ENCODE results near the gene PHF20. TPM values are rescaled to one million over a fixed set of nuclear protein-coding genes. Genes with fewer than 3 reads are reported as not detected.

Gene PHF20
- total and polyA plus RNA-seq, 2 of the 8 experiments (the other 6 are each of a cell fraction or from before 2014, with no cell fraction given) = 25.6 to 70.1 TPM

DNA sequence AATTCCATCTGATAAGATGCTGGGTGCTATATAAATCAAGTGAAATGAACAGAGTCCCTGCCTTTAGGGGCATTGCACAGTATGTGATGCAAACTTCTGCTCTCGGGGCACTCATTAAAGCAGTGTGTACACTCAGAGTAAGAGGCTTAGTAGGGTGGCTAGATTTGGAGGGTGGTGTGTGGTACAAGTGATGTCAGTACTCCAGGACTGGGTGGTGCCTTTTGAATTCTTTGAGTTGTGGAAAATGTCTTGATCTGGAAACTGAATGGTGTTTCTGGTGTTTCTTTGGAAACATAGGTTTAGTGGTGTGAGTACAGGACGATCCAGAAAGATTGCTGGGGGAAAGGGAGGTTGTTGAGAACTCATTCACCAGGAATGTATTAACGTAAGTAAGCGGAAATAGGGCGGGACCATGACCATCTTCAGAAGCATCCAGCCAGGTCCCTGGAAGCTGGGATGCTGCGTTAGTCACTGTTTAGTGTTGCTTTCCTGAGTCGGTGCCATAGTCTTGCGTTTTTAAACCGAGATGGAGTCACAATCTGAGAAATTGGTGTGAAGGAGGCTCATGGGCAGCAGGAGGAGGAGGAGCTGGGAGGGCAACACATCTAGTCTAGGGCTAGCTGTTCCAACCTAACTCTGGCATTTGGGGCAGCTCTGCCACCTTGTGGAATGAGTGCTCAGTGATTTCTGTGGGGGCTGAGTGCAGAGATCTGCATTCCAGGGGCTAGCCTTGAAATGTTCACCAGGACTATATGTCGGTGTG lies 112.1 kb downstream of the PHF20 start (continued):
- TF ChIP-seq SIRT6 (IDR thresholded peaks at IDR 0.05; ENCODE audit: low read length) (no peak), YY1 (IDR thresholded peaks at IDR 0.05; ENCODE audit: low read depth, low read length) (no peak), EZH2 (IDR thresholded peaks at IDR 0.05; ENCODE audit: low read depth, low read length, severe bottlenecking) (no peak), TEAD4 (IDR thresholded peaks at IDR 0.05; ENCODE audit: low read depth, low read length) (peak; percentile 96), SP4 (IDR thresholded peaks at IDR 0.05; ENCODE audit: low read length) (no peak), KDM4A (IDR thresholded peaks at IDR 0.05; ENCODE audit: low read depth, low read length, severe bottlenecking) (no peak), FOSL1 (IDR thresholded peaks at IDR 0.05; ENCODE audit: insufficient read depth, low read depth, low read length) (no peak), POU5F1 (IDR thresholded peaks at IDR 0.05; ENCODE audit: low read depth, low read length) (no peak), PHF8 (conservative IDR thresholded peaks at IDR 0.05; ENCODE audit: low read depth, low read length) (no peak), KDM5A (IDR thresholded peaks at IDR 0.05; ENCODE audit: low read length) (no peak), POLR2A (IDR thresholded peaks at IDR 0.05; ENCODE audit: control extremely low read depth in 1 of 2, low read depth in 2 of 2, low read length in 2 of 2) (no peak)
- TF ChIP-seq, protein P1, sequence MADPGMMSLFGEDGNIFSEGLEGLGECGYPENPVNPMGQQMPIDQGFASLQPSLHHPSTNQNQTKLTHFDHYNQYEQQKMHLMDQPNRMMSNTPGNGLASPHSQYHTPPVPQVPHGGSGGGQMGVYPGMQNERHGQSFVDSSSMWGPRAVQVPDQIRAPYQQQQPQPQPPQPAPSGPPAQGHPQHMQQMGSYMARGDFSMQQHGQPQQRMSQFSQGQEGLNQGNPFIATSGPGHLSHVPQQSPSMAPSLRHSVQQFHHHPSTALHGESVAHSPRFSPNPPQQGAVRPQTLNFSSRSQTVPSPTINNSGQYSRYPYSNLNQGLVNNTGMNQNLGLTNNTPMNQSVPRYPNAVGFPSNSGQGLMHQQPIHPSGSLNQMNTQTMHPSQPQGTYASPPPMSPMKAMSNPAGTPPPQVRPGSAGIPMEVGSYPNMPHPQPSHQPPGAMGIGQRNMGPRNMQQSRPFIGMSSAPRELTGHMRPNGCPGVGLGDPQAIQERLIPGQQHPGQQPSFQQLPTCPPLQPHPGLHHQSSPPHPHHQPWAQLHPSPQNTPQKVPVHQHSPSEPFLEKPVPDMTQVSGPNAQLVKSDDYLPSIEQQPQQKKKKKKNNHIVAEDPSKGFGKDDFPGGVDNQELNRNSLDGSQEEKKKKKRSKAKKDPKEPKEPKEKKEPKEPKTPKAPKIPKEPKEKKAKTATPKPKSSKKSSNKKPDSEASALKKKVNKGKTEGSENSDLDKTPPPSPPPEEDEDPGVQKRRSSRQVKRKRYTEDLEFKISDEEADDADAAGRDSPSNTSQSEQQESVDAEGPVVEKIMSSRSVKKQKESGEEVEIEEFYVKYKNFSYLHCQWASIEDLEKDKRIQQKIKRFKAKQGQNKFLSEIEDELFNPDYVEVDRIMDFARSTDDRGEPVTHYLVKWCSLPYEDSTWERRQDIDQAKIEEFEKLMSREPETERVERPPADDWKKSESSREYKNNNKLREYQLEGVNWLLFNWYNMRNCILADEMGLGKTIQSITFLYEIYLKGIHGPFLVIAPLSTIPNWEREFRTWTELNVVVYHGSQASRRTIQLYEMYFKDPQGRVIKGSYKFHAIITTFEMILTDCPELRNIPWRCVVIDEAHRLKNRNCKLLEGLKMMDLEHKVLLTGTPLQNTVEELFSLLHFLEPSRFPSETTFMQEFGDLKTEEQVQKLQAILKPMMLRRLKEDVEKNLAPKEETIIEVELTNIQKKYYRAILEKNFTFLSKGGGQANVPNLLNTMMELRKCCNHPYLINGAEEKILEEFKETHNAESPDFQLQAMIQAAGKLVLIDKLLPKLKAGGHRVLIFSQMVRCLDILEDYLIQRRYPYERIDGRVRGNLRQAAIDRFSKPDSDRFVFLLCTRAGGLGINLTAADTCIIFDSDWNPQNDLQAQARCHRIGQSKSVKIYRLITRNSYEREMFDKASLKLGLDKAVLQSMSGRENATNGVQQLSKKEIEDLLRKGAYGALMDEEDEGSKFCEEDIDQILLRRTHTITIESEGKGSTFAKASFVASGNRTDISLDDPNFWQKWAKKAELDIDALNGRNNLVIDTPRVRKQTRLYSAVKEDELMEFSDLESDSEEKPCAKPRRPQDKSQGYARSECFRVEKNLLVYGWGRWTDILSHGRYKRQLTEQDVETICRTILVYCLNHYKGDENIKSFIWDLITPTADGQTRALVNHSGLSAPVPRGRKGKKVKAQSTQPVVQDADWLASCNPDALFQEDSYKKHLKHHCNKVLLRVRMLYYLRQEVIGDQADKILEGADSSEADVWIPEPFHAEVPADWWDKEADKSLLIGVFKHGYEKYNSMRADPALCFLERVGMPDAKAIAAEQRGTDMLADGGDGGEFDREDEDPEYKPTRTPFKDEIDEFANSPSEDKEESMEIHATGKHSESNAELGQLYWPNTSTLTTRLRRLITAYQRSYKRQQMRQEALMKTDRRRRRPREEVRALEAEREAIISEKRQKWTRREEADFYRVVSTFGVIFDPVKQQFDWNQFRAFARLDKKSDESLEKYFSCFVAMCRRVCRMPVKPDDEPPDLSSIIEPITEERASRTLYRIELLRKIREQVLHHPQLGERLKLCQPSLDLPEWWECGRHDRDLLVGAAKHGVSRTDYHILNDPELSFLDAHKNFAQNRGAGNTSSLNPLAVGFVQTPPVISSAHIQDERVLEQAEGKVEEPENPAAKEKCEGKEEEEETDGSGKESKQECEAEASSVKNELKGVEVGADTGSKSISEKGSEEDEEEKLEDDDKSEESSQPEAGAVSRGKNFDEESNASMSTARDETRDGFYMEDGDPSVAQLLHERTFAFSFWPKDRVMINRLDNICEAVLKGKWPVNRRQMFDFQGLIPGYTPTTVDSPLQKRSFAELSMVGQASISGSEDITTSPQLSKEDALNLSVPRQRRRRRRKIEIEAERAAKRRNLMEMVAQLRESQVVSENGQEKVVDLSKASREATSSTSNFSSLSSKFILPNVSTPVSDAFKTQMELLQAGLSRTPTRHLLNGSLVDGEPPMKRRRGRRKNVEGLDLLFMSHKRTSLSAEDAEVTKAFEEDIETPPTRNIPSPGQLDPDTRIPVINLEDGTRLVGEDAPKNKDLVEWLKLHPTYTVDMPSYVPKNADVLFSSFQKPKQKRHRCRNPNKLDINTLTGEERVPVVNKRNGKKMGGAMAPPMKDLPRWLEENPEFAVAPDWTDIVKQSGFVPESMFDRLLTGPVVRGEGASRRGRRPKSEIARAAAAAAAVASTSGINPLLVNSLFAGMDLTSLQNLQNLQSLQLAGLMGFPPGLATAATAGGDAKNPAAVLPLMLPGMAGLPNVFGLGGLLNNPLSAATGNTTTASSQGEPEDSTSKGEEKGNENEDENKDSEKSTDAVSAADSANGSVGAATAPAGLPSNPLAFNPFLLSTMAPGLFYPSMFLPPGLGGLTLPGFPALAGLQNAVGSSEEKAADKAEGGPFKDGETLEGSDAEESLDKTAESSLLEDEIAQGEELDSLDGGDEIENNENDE (IDR thresholded peaks at IDR 0.05; ENCODE audit: insufficient replicate concordance, low read length) = no peak
